ENCODE data around the gene SLC22A1. TPM values are rescaled to one million over a fixed set of nuclear protein-coding genes. Genes with fewer than 3 reads are reported as not detected.

SLC22A1 gene
- total and polyA plus RNA-seq, 10 of the 15 experiments (the other 5 are each of a cell fraction or from before 2014, with no cell fraction given), result 0.09 to 0.28 (median 0.15) TPM; not detected in 3

- TF ChIP-seq ZNF687 (IDR thresholded peaks at IDR 0.05), result no peak
Observed at GRCh38 chr6:160162030-160162566, 40.5 kb downstream of the SLC22A1 start (continued).

- TF ChIP-seq SKIL (IDR thresholded peaks at IDR 0.05; ENCODE audit: low read depth, poor library complexity, severe bottlenecking), result no peak
- ChIA-PET RAD21 (ENCODE audit: unreplicated experiment) (interaction anchor here (0.9 kb wide), 1 partner anchor 115 kb away, joined by 3 read pairs; no protein-coding TSS in a partner anchor), SMC1A (ENCODE audit: uncharacterized antibody, unreplicated experiment) (no interaction called here), POLR2A (no interaction called here), CTCF (no interaction called here)
- 50% methylated on average over 8 of the region's 8 CpGs for WGBS (ENCODE audit: insufficient coverage, insufficient replicate concordance, low lambda C conversion rate, missing lambda C conversion rate)
- ATAC-seq (no peak), FAIRE-seq (no peak), DNase-seq (ENCODE audit: low read depth, low spot score) (no peak)
- H2AFZ ChIP-seq (ENCODE audit: control insufficient read depth, low read depth, low read length), result no peak overlapping the region
- H3K9me3 ChIP-seq (replicated peaks; ENCODE audit: control insufficient read depth, insufficient read depth, low read length), result no peaks in the 10 kb centered on the region
- H3K4me3 ChIP-seq, result no peak overlapping the region
- H3K36me3 ChIP-seq (ENCODE audit: control insufficient read depth in 2 of 2, insufficient read depth in 2 of 2, low read length in 1 of 2), result no peaks in the 10 kb centered on the region
- in situ Hi-C loops (cut with MboI) (no loop called here), intact Hi-C loops (cut with micrococcal nuclease; ENCODE audit: unreplicated experiment) (no loop called here)
- H3K4me2 ChIP-seq (ENCODE audit: control insufficient read depth, insufficient read depth), result no peak overlapping the region
- H4K20me1 ChIP-seq (ENCODE audit: control insufficient read depth, insufficient read depth), result no peaks in the 10 kb centered on the region
- H3K27me3 ChIP-seq (replicated peaks in 1 of 2; ENCODE audit: control insufficient read depth in 2 of 2, insufficient read depth in 2 of 2, low read length in 1 of 2), result no peaks in the 10 kb centered on the region
- H3K79me2 ChIP-seq (ENCODE audit: control insufficient read depth, insufficient read depth, low read length), result no peaks in the 10 kb centered on the region
- H3K9ac ChIP-seq (ENCODE audit: control insufficient read depth, insufficient read depth, low read length), result no peak overlapping the region
- H3K4me1 ChIP-seq (ENCODE audit: control insufficient read depth, insufficient read depth, low read length), result no peaks in the 10 kb centered on the region
- no TSS peak for BruUV-seq (replicated peaks)
- no peak overlapping the region for H3K27ac ChIP-seq (ENCODE audit: control insufficient read depth, insufficient read depth)
Observed at GRCh38 chr6:160163425-160163824, 41.8 kb downstream of the SLC22A1 start.

Measured in GM12878 (cell line).